ENCODE measurements around the gene POFUT2.

POFUT2 gene

DNA sequence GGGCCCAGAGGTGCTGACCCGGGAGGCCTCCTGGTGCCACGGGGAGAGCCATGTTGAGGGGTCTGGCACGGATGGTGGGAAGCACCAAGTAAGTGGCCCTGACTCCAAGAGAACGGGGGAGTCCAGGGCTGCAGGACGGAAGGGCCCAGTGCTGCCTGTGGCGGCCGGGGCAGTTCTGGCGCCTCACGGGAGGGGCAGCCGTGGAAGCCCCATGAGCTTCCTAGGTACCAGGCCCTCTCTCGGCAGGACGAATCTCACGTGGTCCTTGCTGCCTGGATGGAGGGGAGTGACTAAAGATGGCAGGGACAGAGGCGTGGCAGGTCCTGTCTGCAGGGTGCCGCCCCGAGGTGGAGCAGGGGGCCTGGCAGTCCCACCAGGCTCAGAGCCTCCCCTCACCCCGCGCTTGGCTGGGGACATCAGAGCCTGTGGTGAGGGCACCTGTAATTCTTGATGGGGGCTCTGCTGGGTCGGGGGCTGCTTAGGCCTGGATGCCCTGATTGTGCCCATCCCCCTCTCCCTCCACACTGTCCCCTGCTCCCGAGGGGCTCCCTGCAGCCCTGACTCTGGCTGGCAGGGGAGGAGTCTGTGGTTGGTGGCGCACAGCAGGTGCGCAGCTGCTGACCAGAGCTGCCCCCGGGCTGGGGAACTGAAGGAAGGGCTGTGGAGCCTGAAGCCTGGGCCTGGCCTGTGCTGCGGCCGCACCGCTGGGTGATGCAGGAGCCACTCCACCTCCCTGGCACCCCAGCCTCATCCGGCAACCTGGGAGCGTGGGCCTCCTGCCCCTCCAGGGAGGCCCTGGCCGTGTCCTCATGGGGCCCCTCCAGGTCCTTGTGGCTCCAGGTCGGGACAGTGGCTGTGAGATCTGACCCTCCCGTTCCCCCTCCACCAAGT, 31.4 kb downstream of the POFUT2 start:
- Histone ChIP-seq H3K27ac (peak overlapping the region in 1 of 21 experiments; percentile 19), H3K4me3 (no peak overlapping the region)

DNA sequence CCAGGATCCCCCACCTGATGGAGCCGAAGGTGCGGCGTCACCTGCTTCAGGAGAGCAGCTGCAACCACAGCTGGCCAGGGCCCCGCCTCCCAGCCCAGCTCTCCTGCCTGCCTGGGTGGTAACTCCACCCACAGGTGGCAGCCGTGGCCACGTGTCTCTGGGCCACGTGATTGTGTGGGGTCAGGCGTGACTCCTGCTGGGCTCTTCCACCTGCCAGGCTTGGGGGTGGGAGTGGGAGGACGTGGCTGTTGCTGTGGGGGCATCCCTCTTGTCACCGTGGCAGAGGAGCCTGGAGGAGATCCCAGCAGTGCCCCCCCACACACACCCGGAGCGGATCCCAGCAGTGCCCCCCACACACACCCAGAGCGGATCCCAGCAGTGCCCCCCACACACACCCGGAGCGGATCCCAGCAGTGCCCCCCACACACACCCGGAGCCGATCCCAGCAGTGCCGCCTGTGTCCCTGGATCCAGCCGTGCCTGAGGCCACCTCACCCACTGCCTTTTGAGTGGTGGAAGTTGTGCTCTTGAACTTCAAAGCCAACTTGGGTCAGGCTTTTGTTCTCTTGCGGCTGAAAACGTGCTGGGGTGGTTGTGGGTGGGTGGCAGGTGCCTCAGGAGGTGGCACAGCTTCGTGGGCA, 32.2 kb downstream of the POFUT2 start:
- no peak overlapping the region for H3K27ac ChIP-seq
- H3K4me3 ChIP-seq = no peak overlapping the region

DNA sequence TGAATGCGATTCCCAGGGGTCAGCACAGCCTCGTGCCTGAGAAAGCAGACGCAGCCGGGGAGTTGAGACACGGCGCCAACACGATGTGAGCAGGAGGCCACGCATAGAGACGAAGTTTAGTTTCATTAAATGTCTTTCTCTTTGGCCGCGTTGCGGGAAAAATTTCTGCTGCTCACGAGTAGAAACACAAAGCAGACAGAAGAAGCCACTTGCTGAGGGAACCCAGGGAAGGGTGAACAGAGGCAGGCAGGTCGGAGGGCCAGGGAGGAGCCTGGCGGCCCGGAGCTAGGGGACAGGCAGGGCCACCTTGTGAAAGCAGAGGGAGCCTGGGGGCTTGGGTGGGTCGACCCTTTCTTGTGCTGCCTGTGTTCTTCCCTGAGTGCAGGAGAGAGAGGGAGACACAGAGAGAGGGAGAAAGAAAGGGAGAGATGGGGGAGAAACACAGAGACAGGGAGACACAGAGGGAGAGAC, 33.2 kb downstream of the POFUT2 start:
- Histone ChIP-seq H3K27ac (no peak overlapping the region), H3K4me3 (no peak overlapping the region)

- no peak overlapping the region for H3K27ac ChIP-seq
- no peak overlapping the region for H3K4me3 ChIP-seq
These were observed 33.8 kb downstream of the POFUT2 start for GRCh38 chr21:45253633-45254459.

- H3K27ac ChIP-seq = no peak overlapping the region
- no peak overlapping the region for H3K4me3 ChIP-seq
These were observed 34.5 kb downstream of the POFUT2 start for GRCh38 chr21:45253180-45253579.

- H3K27ac ChIP-seq = no peak overlapping the region
- H3K4me3 ChIP-seq = no peak overlapping the region
These were observed 35.2 kb downstream of the POFUT2 start for GRCh38 chr21:45252448-45252925.

DNA sequence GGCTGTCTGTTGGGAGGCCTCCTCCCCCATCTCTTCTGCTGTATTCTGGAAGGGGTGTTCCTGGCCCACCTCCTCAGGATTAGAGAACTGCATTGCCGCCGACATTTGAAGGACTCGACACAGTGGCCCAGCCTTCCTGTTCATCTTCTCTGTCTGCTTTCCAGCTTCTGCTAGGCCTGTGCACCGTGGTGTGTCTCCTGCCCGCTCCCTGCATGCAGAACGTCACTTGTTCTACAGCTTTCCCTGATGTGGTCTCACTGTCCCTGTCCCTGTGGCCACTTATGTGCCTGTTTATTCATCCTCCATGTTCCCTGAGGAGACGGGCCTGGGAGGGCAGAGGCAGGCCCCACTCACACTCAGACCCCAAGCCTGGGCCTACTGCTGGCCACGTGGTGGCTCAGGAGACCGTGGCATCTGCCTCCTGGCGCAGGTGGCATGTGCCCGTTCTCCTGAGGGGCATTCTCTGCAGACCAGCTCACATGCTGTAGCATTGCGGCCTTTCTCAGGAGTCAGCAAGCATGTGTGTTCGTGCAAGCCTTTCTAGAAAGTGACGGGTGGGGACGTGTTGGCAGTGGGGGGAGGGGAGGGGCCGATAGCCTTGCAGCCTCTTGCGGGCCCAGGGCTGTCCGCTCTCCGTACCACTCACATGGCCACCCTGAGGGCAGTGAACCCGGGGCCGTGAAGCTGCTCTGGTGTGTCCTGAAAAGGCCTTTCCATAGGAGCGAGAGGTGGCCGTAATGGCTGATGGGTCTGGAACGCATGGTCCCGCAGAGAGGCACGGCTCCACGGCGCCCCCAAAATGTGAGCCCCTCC, 35.9 kb downstream of the POFUT2 start:
- Histone ChIP-seq H3K4me3 (no peak overlapping the region), H3K27ac (no peak overlapping the region)

GRCh38 chr21:45250914-45251634, 36.6 kb downstream of the POFUT2 start:
- Histone ChIP-seq H3K27ac (no peak overlapping the region), H3K4me3 (no peak overlapping the region)

DNA sequence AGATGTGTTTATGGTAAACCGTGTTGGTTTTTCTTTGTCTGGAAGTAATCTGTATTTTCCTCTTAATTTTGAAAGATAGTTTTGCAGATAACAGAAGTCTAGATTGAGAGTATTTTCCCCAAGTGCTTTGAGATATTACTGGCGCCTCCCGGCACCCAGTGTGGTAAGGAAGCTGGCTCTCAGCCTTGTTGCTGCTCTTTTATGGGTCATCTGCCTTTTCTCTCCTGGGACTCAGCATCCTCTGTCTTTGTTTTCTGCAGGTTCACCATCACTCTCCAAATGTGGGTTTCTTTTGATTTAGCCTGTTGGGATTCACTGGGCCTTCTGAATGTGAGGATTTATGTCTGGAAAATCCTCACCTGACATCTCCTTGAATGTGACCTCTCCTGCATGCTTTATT, 37.4 kb downstream of the POFUT2 start:
- H3K27ac ChIP-seq = no peak overlapping the region
- no peak overlapping the region for H3K4me3 ChIP-seq

DNA sequence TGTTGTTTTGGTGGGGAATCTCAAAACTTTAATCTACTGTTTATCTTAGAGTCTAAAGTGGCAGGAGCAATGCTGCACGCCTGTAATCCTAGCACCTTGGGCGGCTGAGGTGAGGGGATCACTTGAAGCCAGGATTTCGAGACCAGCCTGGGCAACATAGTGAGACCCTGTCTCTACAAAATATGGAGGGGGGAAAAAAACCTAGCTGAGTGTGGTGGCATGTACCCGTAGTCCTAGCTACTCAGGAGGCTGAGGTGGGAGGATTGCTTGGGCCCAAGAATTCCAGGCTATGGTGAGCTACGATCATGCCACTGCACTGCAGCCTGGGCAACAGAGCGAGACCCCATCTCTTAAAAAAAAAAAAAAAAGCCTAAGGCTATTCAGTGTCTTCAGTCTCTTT, 38.1 kb downstream of the POFUT2 start:
- no peak overlapping the region for H3K4me3 ChIP-seq
- no peak overlapping the region for H3K27ac ChIP-seq

DNA sequence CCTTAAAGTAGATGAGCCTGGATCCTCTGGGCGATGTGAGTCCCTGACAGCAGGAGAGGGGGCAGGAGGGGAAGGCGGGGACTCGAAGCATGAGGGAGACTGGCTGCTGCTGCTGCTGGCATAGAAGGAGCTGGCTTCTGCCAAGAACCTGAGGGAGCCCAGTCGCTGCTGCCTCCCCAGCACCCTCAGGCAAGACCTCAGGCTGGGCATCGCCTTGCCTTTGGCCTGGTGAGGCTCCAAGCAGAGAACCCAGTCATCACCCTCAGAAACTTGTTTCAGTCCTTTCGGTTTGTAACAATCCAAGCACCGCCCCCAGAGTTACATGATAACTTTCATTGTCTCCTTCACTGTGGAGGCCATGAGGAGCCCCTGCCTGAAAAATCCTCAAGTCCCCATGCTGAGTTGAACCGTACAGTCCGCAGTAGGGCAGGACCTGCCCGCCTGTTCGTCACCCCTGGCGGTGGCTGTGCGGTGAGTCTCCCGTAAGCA, 38.8 kb downstream of the POFUT2 start:
- Histone ChIP-seq H3K4me3 (no peak overlapping the region), H3K27ac (no peak overlapping the region)

DNA sequence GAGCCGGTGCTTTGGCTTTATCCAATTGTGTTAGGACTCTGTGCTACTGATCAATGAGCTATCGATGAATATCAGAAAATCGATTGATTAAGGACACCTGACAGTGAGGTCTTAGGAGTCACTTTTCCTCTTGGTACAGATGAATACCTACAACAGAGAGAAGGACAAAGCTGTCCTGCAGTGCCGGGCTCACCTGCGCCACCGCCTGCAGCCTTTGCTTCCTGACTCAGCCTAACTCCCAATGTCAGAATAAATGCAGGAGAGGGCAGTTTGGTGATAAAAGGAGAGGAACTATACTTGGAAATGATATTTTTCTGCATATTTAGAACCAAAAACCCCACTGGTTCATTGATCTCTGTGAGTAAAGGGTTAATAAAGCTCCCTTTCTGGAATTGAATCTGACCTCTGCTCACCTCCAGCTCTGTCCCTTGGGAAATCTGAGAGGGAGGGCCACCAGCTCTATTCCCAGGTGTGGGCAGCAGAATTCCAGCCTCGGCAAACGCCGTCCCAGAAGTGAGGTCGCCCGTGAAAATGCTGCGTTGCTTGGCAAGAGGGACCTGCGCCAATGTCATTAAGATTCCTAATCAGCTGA, 39.3 kb downstream of the POFUT2 start:
- Histone ChIP-seq H3K4me3 (no peak overlapping the region), H3K27ac (no peak overlapping the region)

DNA sequence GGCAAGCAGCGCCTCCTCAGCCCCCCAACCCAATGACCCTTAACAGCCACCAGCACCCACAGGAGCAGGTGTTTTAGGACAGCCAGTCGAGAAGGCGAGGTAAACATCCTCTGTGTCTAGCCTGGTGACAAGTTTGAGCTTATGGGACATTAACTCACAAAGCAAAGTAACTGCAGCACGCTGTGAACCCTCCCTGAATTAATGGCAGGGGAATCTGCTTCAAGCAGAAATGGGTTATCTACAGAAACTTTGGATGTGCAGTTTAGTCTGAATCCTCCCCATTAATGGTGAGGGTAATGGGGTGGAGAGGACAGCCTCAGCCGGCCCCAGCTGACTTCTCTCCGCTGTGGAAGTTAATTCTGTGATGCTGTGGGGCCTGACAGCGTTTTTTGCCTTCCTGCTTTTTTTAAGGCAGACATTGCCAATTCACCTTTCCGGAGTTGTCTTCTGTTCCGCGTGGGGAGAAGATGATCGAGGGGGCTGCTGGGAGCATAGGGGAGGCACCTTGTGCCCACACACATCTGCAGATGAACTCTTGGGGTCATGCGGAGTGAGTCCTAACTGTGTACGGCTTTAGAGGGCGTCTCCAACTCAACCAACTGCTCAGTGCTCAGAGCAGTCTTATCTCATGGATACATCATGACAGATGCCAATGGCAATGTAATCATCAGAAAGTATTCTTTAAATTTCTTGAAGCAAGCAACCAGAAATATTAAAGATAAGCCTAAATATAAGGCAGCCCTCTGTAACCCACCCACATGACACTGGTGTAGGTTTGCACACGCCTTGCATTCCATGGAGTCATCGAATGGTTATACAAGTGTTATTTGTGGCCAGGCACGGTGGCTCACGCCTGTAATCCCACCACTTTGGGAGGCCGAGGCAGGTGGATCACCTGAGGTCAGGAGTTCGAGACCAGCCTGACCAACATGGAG, 41.0 kb downstream of the POFUT2 start:
- Histone ChIP-seq H3K27ac (no peak overlapping the region), H3K4me3 (no peak overlapping the region)

DNA sequence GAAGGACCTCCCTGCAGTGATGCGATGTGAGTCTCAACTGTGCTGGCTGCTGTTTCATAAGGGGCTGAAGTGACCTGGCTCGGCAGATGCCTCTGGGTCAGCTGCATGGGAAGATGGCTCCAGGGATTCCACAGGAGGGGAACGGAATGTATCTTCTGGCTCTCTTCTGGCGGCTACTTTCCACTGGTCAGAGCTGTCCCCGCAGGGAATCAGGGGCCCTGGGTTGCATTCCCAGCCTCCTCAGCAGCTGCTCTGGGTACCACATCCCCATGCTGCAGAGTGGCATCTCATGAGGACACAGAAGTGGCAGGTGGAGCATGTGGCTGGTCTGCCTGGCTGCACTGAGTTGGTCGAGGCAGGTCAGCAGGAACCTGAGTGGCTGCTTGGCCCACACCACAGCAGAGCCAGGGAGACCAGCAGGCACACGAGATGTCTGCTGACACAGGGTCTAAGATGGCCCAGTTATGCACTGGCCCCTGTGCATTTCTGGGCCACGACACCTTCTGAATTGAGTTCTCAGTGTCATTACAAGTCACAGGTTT, 42.8 kb downstream of the POFUT2 start:
- Histone ChIP-seq H3K27ac (no peak overlapping the region), H3K4me3 (no peak overlapping the region)

DNA sequence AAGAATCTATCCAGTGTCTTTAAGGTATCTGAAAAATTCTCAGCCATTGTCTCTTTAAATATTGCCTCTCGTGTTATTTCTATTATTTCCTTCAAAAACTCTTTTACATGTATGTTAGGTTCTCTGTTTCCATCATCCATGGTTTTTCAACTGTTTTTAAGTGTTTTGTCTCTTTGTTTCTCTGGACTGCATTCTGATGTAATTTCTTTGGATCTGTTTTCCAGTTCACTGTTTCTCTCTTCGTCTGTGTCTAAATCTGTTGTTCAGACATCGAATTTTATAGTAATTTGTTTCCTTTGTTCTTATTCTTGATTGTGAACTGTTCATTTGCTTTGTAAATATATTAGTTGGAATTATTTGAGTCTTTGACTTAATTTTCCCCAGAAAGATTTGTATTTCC, 44.1 kb downstream of the POFUT2 start:
- Histone ChIP-seq H3K4me3 (no peak overlapping the region), H3K27ac (no peak overlapping the region)

GRCh38 chr21:45241357-45241756, 46.3 kb downstream of the POFUT2 start:
- H3K4me3 ChIP-seq = no peak overlapping the region
- H3K27ac ChIP-seq = no peak overlapping the region

DNA sequence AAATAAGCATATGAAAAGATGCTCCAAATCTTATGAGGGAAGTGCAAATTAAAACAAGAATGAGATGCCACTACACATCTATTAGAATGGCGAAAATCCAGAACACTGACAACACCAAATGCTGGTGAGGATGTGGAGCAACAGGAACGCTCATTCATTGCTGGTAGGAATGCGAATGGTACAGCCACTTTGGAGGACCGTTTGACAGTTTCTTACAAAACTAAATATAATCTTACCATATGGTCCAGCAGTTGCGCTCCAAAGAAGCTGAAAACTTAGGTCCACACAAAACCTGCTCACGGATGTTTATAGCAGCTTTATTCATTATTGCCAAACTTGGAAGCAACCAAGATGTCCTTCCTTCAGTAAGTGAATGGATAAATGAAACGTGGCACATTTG, 50.3 kb downstream of the POFUT2 start:
- H3K4me3 ChIP-seq = no peak overlapping the region

More for the DNA sequence above, 50.3 kb downstream of the POFUT2 start:
- H3K27ac ChIP-seq = no peak overlapping the region
